DND-41 (cell line): Measurements from ENCODE around the gene BARX1.

Source experiments
- CTCF ChIP-seq: IDR thresholded peaks from 2 replicates; pipeline ENCODE4 v1.5.1; 2012; ENCODE audit warnings: borderline replicate concordance, low read length, moderate library complexity, mild to moderate bottlenecking; ENCODE audit not compliant: poor library complexity, severe bottlenecking; ENCODE audit errors: extremely low read depth
- EZH2 ChIP-seq: IDR thresholded peaks from 3 replicates; pipeline ENCODE4 v1.6.1; 2012; ENCODE audit warnings: borderline replicate concordance, low read depth, mild to moderate bottlenecking, moderate library complexity, low read length, inconsistent platforms; ENCODE audit not compliant: severe bottlenecking

- no peak for TF ChIP-seq CTCF
- no peak for TF ChIP-seq EZH2
Observed at GRCh38 chr9:93996367-93996766, 41.2 kb upstream of the BARX1 start.
